Fibroblast of lung (primary cell): ENCODE results near the gene IFT81. TPM values are rescaled to one million over a fixed set of nuclear protein-coding genes. Genes with fewer than 3 reads are reported as not detected.

ENCODE experiments used
- DNase-seq, 2 donors: peaks; one replicate each; pipeline versions ENCODE4 v3.0.0 to v3.0.0-alpha.2; 2010; ENCODE audit warnings: low read depth in 2 of 2
- H2AFZ ChIP-seq: 2 replicates; pipeline ENCODE4 v1.5.1; 2012; ENCODE audit warnings: low read length, control low read depth, inconsistent platforms
- H3K27ac ChIP-seq: 2 replicates; pipeline ENCODE4 v1.5.1; 2011; ENCODE audit warnings: low read length, control low read depth; ENCODE audit not compliant: insufficient read depth
- H3K27me3 ChIP-seq: 2 replicates; pipeline ENCODE4 v1.5.1; 2011; ENCODE audit warnings: mild to moderate bottlenecking, low read length; ENCODE audit not compliant: control insufficient read depth, insufficient read depth
- H3K36me3 ChIP-seq: 2 replicates; pipeline ENCODE4 v1.5.1; 2011; ENCODE audit warnings: low read length; ENCODE audit not compliant: control insufficient read depth, insufficient read depth
- H3K4me1 ChIP-seq: 2 replicates; pipeline ENCODE4 v1.5.1; 2011; ENCODE audit warnings: low read length; ENCODE audit not compliant: control insufficient read depth, insufficient read depth; ENCODE audit errors: extremely low read depth
- H3K4me2 ChIP-seq: 2 replicates; pipeline ENCODE4 v1.5.1; 2011; ENCODE audit warnings: low read length, control low read depth; ENCODE audit not compliant: insufficient read depth; ENCODE audit errors: extremely low read depth
- H3K4me3 ChIP-seq, 4 experiments: fragments of 200-600 bp in 1 of 4; sonication (generic) in 1 of 4; replicated peaks in 1 of 4; 2 replicates each; pipeline ENCODE4 v1.5.1; 2011 to 2016; ENCODE audit warnings: low read length in 4 of 4, low read depth in 3 of 4, mild to moderate bottlenecking in 3 of 4, control low read depth in 2 of 4, inconsistent platforms in 1 of 4, mixed read lengths in 1 of 4; ENCODE audit not compliant: insufficient read depth in 1 of 4; ENCODE audit errors: control extremely low read depth in 1 of 4
- H3K79me2 ChIP-seq: 2 replicates; pipeline ENCODE4 v1.5.1; 2012; ENCODE audit warnings: mild to moderate bottlenecking, low read length, inconsistent platforms; ENCODE audit not compliant: control insufficient read depth, insufficient read depth
- H3K9ac ChIP-seq: 2 replicates; pipeline ENCODE4 v1.5.1; 2011; ENCODE audit warnings: mild to moderate bottlenecking, low read length, control low read depth; ENCODE audit not compliant: insufficient read depth
- H3K9me3 ChIP-seq: 2 replicates; pipeline ENCODE4 v1.5.1; 2012; ENCODE audit warnings: low read depth, low read length; ENCODE audit not compliant: control insufficient read depth, insufficient read depth
- H4K20me1 ChIP-seq: 2 replicates; pipeline ENCODE4 v1.5.1; 2011; ENCODE audit warnings: low read length; ENCODE audit not compliant: control insufficient read depth, insufficient read depth; ENCODE audit errors: extremely low read depth
- EZH2 ChIP-seq: IDR thresholded peaks from 2 replicates; pipeline ENCODE4 v1.5.1; 2012; ENCODE audit warnings: low read length, control low read depth, mild to moderate bottlenecking; ENCODE audit errors: missing control alignments
- polyA plus RNA-seq, 2 donors: library from polyadenylated mRNA; depleted of rRNA in 1 of 2; stranded (reverse) in 1 of 2; unstranded in 1 of 2; fragments of >200 nt; gene quantifications; 2 replicates each; pipeline ENCODE4 v1.2.1, GENCODE V29; 2011 to 2012; ENCODE audit warnings: missing spikeins in 1 of 2
- total RNA-seq: library from RNA; depleted of rRNA; stranded (reverse); fragments of >200 nt; gene quantifications from 2 replicates; pipeline ENCODE4 v1.2.1, GENCODE V29; 2014
- TF ChIP-seq, protein P1 (sequence below), 2 donors: IDR thresholded peaks in 1 of 2; conservative IDR thresholded peaks in 1 of 2; 1 replicate in 1 of 2; 2 replicates in 1 of 2; pipeline ENCODE4 v1.5.1; 2011 to 2012; ENCODE audit warnings: low read length in 2 of 2, control low read depth in 1 of 2, inconsistent platforms in 1 of 2, low read depth in 1 of 2, mild to moderate bottlenecking in 1 of 2

Gene IFT81
- total and polyA plus RNA-seq, 2 donors (not counting 1 experiment from before 2014, with no cell fraction given), result 17.7 to 23.6 TPM

DNA sequence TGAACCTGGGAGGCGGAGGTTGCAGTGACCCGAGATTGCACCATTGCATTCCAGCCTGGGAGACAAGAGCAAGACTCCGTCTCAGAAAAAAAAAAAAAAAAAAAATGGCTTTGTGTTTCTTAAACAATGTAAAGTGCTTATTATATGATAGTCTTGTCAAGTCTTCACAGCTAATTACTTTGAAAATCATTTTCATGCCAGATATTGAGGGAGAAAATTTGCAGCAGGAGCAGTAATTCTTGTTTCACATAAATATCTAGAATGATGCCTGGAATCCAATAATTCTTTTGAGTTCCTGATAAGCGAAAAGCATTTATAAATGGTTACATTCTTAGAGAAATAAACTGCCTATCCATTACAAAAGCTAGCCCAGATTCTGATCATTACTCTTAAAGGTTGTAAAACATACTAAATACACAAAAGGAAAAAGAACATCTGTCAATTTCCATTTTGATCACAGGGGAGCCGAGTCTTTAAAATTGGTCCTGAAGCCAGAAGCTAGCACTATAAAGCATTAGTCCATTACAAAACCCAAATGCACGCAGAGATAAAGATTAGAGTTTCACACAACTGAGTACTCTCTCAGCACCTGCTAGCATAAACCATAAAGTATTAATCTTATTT lies 50.3 kb downstream of the IFT81 start:
- no peak for DNase-seq
- Histone ChIP-seq H2AFZ (no peak overlapping the region), H3K9me3 (no peaks in the 10 kb centered on the region), H3K4me1 (peaks cover 2% of the 10 kb centered on the region), H3K9ac (no peak overlapping the region), H3K4me2 (no peak overlapping the region), H3K27ac (no peak overlapping the region), H3K79me2 (no peaks in the 10 kb centered on the region), H3K4me3 (no peak overlapping the region), H3K36me3 (no peaks in the 10 kb centered on the region), H3K27me3 (no peaks in the 10 kb centered on the region), H4K20me1 (no peaks in the 10 kb centered on the region)
- TF ChIP-seq EZH2, result no peak
- TF ChIP-seq, protein P1, sequence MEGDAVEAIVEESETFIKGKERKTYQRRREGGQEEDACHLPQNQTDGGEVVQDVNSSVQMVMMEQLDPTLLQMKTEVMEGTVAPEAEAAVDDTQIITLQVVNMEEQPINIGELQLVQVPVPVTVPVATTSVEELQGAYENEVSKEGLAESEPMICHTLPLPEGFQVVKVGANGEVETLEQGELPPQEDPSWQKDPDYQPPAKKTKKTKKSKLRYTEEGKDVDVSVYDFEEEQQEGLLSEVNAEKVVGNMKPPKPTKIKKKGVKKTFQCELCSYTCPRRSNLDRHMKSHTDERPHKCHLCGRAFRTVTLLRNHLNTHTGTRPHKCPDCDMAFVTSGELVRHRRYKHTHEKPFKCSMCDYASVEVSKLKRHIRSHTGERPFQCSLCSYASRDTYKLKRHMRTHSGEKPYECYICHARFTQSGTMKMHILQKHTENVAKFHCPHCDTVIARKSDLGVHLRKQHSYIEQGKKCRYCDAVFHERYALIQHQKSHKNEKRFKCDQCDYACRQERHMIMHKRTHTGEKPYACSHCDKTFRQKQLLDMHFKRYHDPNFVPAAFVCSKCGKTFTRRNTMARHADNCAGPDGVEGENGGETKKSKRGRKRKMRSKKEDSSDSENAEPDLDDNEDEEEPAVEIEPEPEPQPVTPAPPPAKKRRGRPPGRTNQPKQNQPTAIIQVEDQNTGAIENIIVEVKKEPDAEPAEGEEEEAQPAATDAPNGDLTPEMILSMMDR (conservative IDR thresholded peaks at IDR 0.05 in 1 of 2, IDR thresholded peaks at IDR 0.05 in 1 of 2; ENCODE audit: low read depth in 1 of 2, low read length in 2 of 2), result no peak

DNA sequence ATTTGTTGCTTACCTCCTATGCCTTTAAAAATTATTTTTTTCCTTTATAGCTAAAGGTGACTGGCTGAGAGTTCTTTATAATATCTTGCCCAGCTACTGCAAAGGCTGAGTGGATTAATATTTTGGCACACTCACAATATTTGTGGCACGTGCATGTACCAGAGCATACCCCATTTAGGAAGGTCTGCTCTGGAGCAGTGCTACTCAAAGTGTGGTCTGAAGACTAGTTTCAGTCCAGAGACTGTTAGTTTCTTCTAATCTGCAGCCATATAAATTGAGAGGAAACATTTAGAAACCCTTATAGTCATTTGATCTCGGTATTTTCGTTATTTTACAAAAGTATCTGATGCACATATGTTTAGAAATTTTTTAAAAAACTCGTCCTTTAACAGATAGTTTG lies 51.0 kb downstream of the IFT81 start:
- Histone ChIP-seq H2AFZ (no peak overlapping the region), H3K4me2 (no peak overlapping the region), H3K27ac (no peak overlapping the region), H3K27me3 (no peaks in the 10 kb centered on the region), H3K9ac (no peak overlapping the region), H3K4me3 (no peak overlapping the region), H3K4me1 (peaks cover 2% of the 10 kb centered on the region), H3K79me2 (no peaks in the 10 kb centered on the region), H3K9me3 (no peaks in the 10 kb centered on the region), H4K20me1 (no peaks in the 10 kb centered on the region), H3K36me3 (no peaks in the 10 kb centered on the region)
- TF ChIP-seq EZH2, result no peak
- TF ChIP-seq, protein P1 (conservative IDR thresholded peaks at IDR 0.05 in 1 of 2, IDR thresholded peaks at IDR 0.05 in 1 of 2; ENCODE audit: low read depth in 1 of 2, low read length in 2 of 2), result no peak
- no peak for DNase-seq

DNA sequence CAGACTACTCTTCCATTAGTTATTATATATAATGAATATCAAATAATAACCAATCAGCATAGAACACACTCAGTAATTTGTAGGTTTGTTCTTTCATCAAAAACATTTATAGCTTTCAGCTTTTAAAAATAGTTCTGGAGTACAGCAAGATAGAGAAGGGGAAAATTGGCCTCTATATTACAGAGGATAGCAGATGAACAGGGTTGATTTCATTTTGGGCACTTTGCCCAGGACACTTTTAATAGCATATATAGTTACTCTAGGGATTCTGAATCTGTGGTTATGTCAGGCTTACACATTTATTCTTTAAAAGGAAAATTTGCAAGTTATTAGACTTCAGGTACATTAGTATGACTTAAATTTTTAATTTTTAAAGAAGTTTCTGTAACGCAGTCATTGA lies 52.6 kb downstream of the IFT81 start:
- no peak overlapping the region for H3K27ac ChIP-seq
- peak; percentile 31 to 62 for DNase-seq

More for the DNA sequence above, 52.6 kb downstream of the IFT81 start:
- no peaks in the 10 kb centered on the region for H3K9me3 ChIP-seq
- H3K4me2 ChIP-seq, result no peak overlapping the region
- no peaks in the 10 kb centered on the region for H3K79me2 ChIP-seq
- H3K36me3 ChIP-seq, result no peaks in the 10 kb centered on the region
- no peaks in the 10 kb centered on the region for H3K27me3 ChIP-seq
- no peaks in the 10 kb centered on the region for H4K20me1 ChIP-seq
- TF ChIP-seq, protein P1 (conservative IDR thresholded peaks at IDR 0.05 in 1 of 2, IDR thresholded peaks at IDR 0.05 in 1 of 2; ENCODE audit: low read depth in 1 of 2, low read length in 2 of 2), result no peak
- no peak for TF ChIP-seq EZH2
- H2AFZ ChIP-seq, result no peak overlapping the region
- peaks cover 4% of the 10 kb centered on the region for H3K4me1 ChIP-seq
- no peak overlapping the region for H3K9ac ChIP-seq
- no peak overlapping the region for H3K4me3 ChIP-seq
